Right lobe of liver (tissue), 4 donors: ENCODE data around the gene TBXT.

Experiments used
- POLR2A ChIP-seq: fragments of 450-650 bp; IDR thresholded peaks from one replicate; pipeline ENCODE4 v1.6.1; 2017; ENCODE audit warnings: antibody characterized with exemption, mild to moderate bottlenecking
- TF ChIP-seq, protein P1 (sequence below), 4 donors: fragments of 200-600 bp in 3 of 4; fragments of 450-650 bp in 1 of 4; IDR thresholded peaks; one replicate each; pipeline versions ENCODE4 v1.5.1 to v1.8.0; 2016 to 2022; ENCODE audit warnings: antibody characterized with exemption in 4 of 4, mild to moderate bottlenecking in 2 of 4
- donor health status: DM: no; HTN: no; CAD: no.
- donor health status: DM: no; HTN: no; CAD: no.
- donor health status: DM: no; HTN: yes; CAD: no.

DNA sequence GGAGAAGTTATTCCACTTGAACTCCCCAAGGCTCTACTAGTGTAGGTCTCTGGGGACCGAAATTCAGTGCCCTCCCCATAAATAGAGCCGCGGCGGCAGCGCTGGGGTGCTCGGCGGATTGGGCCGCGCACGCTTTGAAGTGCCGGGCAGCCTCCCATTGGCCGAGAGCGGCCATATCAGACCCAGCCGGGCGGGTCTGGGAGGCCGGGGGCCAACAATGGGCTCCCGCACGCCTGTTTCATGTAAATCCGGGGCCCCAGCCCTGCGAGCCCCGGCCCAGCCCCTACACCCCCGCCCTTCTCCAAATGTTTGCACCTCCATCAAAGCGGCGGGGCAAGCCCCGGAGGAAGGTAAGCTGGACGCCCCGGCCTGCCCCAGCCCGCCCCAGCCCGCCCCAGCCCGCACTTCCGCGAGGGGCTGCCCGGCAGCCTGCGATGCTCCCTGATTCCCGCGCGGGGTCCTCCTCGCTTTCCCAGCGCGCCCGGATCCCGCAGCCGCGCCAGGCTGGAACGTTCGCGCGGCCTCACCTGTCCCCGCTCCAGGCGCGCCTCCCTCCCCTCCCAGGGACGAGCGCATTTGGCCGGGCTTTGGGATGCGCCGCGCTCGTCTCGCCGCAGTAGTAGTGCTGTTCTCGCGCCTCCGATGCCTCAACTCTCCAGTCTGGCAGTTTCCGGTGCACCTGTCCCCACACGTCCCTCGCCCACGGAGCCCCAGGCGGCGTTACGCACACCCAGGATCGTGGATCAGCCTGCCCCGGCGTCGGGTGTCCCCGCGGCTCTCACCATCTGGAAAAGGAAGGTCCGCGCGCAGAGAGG is at the start of gene TBXT:
- TF ChIP-seq POLR2A = no peak
- TF ChIP-seq, protein P1, sequence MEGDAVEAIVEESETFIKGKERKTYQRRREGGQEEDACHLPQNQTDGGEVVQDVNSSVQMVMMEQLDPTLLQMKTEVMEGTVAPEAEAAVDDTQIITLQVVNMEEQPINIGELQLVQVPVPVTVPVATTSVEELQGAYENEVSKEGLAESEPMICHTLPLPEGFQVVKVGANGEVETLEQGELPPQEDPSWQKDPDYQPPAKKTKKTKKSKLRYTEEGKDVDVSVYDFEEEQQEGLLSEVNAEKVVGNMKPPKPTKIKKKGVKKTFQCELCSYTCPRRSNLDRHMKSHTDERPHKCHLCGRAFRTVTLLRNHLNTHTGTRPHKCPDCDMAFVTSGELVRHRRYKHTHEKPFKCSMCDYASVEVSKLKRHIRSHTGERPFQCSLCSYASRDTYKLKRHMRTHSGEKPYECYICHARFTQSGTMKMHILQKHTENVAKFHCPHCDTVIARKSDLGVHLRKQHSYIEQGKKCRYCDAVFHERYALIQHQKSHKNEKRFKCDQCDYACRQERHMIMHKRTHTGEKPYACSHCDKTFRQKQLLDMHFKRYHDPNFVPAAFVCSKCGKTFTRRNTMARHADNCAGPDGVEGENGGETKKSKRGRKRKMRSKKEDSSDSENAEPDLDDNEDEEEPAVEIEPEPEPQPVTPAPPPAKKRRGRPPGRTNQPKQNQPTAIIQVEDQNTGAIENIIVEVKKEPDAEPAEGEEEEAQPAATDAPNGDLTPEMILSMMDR (IDR thresholded peaks at IDR 0.05) = no peak
